Nephron progenitor cell (in vitro differentiated cells): Measurements from ENCODE around the gene POFUT1.
"Not testable (repeated sequence)": the region's sequence is repeated elsewhere in the genome, so short reads cannot be mapped to it uniquely, and the experiment has no call there.

ENCODE experiments used
- DNase-seq: peaks from one replicate; pipeline ENCODE4 v3.0.0; 2021
- H3K27ac Mint-ChIP-seq: 2 replicates; pipeline ENCODE4 v1.8.0; 2021; ENCODE audit warnings: mild to moderate bottlenecking, moderate library complexity, mixed read lengths
- H3K27me3 Mint-ChIP-seq: 2 replicates; pipeline ENCODE4 v1.8.0; 2021; ENCODE audit warnings: mild to moderate bottlenecking, low read depth, mixed read lengths; ENCODE audit not compliant: poor library complexity
- H3K36me3 Mint-ChIP-seq: 2 replicates; pipeline ENCODE4 v1.8.0; 2021; ENCODE audit warnings: low read depth, mixed read lengths
- H3K4me1 Mint-ChIP-seq: 2 replicates; pipeline ENCODE4 v1.8.0; 2021; ENCODE audit warnings: mixed read lengths
- H3K4me3 Mint-ChIP-seq: 2 replicates; pipeline ENCODE4 v1.8.0; 2021; ENCODE audit warnings: mild to moderate bottlenecking, moderate library complexity, mixed read lengths
- H3K9me3 Mint-ChIP-seq: 2 replicates; pipeline ENCODE4 v1.8.0; 2021; ENCODE audit warnings: mild to moderate bottlenecking, moderate library complexity, mixed read lengths
- CTCF ChIP-seq: fragments of 200-600 bp; sonication (generic); IDR thresholded peaks from 2 replicates; pipeline ENCODE4 v1.5.0; 2021; ENCODE audit warnings: antibody characterized with exemption

POFUT1 gene

GRCh38 chr20:32244150-32244823 lies 36.6 kb downstream of the POFUT1 start:
- H3K4me1 Mint-ChIP-seq: peaks cover 12% of the 10 kb centered on the region
- TF ChIP-seq CTCF: no peak
- H3K27ac Mint-ChIP-seq: peak overlapping the region; percentile 51
- no peak overlapping the region for H3K4me3 Mint-ChIP-seq
- no peak for DNase-seq
- H3K36me3 Mint-ChIP-seq: no peaks in the 10 kb centered on the region
- no peaks in the 10 kb centered on the region for H3K9me3 Mint-ChIP-seq
- H3K27me3 Mint-ChIP-seq: peaks cover 9% of the 10 kb centered on the region

- Mint-ChIP-seq H3K36me3 (no peaks in the 10 kb centered on the region), H3K27me3 (peaks cover 6% of the 10 kb centered on the region), H3K9me3 (no peaks in the 10 kb centered on the region), H3K4me3 (no peak overlapping the region), H3K27ac (peak overlapping the region; percentile 51), H3K4me1 (peaks cover 7% of the 10 kb centered on the region)
- no peak for DNase-seq
- TF ChIP-seq CTCF: no peak
Measured at GRCh38 chr20:32244959-32245358, 37.3 kb downstream of the POFUT1 start.

GRCh38 chr20:32246208-32246607 lies 38.5 kb downstream of the POFUT1 start:
- H3K9me3 Mint-ChIP-seq, H3K4me3 Mint-ChIP-seq, DNase-seq, H3K27me3 Mint-ChIP-seq, H3K4me1 Mint-ChIP-seq, H3K27ac Mint-ChIP-seq, H3K36me3 Mint-ChIP-seq: not testable (repeated sequence)

- no peak for DNase-seq
- Mint-ChIP-seq H3K27me3 (peaks cover 16% of the 10 kb centered on the region), H3K27ac (no peak overlapping the region), H3K9me3 (no peaks in the 10 kb centered on the region), H3K4me1 (no peaks in the 10 kb centered on the region), H3K4me3 (no peak overlapping the region), H3K36me3 (no peaks in the 10 kb centered on the region)
- no peak for TF ChIP-seq CTCF
Measured at GRCh38 chr20:32248043-32248442, 40.4 kb downstream of the POFUT1 start.

GRCh38 chr20:32249030-32249738 lies 41.5 kb downstream of the POFUT1 start:
- Mint-ChIP-seq H3K27me3 (peaks cover 20% of the 10 kb centered on the region), H3K9me3 (no peaks in the 10 kb centered on the region), H3K4me3 (no peak overlapping the region), H3K36me3 (no peaks in the 10 kb centered on the region), H3K27ac (no peak overlapping the region), H3K4me1 (no peaks in the 10 kb centered on the region)
- no peak for TF ChIP-seq CTCF
- no peak for DNase-seq

- Mint-ChIP-seq H3K9me3 (no peaks in the 10 kb centered on the region), H3K4me1 (no peaks in the 10 kb centered on the region), H3K27me3 (peaks cover 13% of the 10 kb centered on the region), H3K27ac (no peak overlapping the region), H3K4me3 (no peak overlapping the region), H3K36me3 (no peaks in the 10 kb centered on the region)
- no peak for DNase-seq
- no peak for TF ChIP-seq CTCF
Measured at GRCh38 chr20:32251470-32251869, 43.8 kb downstream of the POFUT1 start.
